OCI-LY7 (cell line): ENCODE results near the gene CLDN1.

Source experiments
- CTCF ChIP-seq: fragments of 200-600 bp; sonication (generic); conservative IDR thresholded peaks from 2 replicates; pipeline ENCODE4 v1.5.1; 2014; ENCODE audit warnings: mild to moderate bottlenecking, antibody characterized with exemption, low read length, moderate library complexity, mixed read lengths
- EZH2phosphoT487 ChIP-seq: fragments of 200-600 bp; sonication (generic); IDR thresholded peaks from 2 replicates; pipeline ENCODE4 v1.6.1; 2018; ENCODE audit warnings: low read depth, borderline replicate concordance, mild to moderate bottlenecking, mixed run types, antibody characterized with exemption, low read length, moderate library complexity, mixed read lengths

DNA sequence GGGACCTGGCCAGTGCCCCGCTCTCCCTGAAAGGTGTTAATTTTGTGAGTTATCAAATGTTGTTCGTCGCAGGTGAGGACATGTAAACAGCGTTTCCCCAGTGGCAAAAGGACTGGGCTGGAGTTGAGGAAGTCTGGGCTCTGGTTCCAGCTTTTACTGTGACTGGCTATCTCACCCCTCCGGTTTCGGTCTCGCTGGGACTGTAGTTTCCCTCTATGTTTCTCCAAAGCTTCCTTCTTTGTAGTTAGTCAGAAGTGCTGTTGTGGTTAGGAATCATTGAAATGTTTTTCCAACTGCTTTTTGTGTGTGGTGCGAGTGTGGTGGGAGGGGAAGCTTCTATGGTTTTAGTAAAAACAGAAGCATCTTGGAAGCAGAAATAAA, 990 bp upstream of the CLDN1 start:
- no peak for TF ChIP-seq CTCF
- TF ChIP-seq EZH2phosphoT487, result no peak
